GM19324 (cell line): ENCODE results near the gene KDM4C.
"Not testable (repeated sequence)": the region's sequence is repeated elsewhere in the genome, so short reads cannot be mapped to it uniquely, and the experiment has no call there.

ENCODE experiments used
- ATAC-seq: cut with Tn5 transposase; IDR thresholded peaks from one replicate; pipeline ENCODE4 v1.9.1; 2021; ENCODE audit warnings: mild to moderate bottlenecking, moderate library complexity; ENCODE audit not compliant: unreplicated experiment, low FRiP score

KDM4C gene

DNA sequence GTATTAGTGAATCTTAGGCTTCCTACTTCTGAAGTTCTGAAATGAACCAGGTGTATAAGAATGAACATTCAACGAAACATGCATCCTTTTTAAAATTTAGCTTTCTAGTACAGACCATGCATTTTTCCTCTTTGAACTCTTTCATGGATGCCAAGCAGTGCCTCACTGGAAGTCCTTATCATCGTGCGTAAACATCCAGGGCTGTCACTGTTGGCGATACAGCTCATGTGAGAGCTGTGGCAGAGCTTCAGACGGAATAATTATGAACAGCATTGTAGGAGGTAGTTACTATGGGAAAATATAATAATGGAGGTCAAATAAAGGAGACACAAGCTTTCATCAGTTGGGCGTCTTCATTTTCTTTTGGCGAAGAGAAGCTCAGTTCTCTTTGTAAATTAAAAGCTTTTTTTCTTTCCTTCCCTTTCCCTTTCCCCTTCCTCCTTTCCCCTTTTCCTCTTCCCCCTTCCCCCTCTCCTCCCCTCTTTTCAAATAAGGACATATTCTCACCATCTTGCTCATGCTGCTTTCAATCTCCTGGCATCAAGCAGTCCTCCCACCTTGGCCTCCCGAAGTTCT lies 167.3 kb downstream of the KDM4C start:
- no peak for ATAC-seq

DNA sequence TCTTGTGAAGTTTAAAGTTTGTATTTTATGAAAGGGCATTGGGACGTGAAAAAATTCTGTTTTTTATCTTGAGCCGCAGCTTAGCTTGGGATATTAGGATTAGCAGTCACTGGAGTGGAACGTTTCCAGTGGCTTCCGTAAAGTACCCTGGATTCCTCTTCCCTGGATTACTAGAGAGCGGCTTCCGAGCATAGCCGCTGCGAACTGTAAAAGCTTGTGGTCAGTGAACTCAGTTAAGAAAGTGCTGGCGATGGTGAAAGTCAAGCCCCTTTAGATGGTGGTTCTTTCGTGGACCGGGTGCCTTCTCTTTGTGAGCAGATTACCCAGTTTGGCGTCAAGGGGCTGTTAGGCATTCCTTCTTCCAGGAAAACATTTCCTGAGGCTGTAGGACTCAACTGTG lies 168.1 kb downstream of the KDM4C start:
- ATAC-seq, result no peak

DNA sequence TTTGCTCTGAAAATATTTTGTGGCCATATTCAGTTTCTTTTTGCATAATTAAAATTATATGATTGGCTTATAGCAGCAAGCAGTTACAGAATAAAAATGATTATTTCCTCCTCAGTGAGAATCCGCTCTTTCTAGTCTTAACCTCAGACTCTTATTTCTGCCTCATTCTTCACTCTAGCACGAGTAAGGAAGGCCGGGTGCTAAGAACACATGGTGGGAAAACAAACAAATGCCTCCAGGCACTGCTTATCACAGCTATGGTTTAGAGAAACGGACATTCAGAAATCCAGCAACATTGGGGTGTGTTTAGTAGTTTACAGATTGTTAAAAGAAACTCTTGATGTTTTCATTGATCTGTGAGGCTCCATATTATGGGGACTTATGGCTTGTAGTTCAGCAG lies 168.7 kb downstream of the KDM4C start:
- ATAC-seq, result no peak

DNA sequence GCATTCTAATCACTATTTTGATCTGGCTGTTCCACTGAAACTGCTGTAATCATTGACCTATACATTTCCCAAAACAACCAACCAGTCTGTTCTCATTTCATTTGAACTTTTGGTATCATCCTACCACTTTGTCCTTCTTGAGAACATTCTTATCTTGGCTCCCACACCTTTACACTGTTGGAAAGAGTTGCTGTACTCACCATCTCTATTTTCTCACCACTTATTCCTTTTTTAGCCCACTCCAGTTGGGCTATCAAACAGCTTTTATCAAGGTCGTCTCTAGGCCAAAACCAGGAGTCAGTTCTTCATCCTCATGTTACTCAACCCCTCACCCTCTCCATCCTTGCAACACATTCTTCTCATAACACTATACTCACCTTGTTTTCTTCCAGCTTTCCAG lies 170.1 kb downstream of the KDM4C start:
- no peak for ATAC-seq

DNA sequence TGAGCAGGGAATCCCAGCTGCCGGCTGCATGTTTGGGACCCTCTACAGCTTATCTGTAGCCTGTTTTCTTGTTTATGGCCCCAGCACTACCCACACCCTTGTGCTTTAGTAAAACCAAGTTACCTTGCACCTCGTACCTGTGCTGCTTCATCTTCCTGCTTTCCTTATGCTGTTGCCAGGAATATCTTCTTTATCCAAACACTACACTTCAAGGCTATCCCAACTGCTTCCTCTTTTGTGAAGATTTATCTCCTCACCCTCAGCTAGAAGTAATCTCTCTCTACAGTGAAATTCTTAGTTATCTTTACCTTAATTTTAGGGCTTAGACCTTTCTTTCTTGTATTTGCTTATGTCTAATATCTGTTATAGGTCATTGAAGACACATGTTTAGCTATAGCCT lies 171.1 kb downstream of the KDM4C start:
- no peak for ATAC-seq

DNA sequence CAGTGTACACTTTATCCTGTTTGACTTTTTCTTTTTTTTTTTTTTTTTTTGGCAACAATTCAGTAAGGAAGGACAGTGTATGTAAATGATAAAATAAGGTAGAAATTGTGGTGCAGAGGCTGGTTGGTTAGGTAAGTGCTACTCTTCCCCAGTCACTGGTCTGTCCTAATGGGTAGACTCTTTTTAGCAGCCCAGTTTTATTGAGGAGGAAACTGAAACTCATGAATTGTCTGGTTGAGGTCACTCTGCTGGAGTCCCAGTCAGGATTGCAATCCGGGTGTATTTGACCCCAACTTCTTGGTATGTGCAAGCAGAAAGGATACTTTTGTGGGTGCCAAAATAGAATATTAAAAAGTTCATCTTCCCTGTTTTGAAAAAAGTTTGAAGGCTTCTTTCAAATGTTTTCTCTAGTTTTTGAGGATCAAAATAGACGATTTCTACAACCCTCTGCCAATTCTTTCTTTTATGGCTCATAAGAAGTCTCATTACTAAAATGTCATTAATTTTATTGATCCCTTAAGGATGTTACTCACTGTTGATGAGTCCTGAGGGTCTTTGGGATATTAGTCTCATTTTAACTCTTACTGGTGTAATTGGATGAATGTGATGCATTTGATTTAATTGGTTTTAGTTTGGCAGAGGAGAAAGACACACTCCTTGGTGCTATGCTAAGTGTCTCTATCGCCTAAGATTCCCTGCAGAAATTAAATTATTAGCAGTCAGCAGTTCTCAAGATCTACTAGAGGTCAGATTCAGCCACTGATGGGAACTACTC lies 171.9 kb downstream of the KDM4C start:
- no peak for ATAC-seq

DNA sequence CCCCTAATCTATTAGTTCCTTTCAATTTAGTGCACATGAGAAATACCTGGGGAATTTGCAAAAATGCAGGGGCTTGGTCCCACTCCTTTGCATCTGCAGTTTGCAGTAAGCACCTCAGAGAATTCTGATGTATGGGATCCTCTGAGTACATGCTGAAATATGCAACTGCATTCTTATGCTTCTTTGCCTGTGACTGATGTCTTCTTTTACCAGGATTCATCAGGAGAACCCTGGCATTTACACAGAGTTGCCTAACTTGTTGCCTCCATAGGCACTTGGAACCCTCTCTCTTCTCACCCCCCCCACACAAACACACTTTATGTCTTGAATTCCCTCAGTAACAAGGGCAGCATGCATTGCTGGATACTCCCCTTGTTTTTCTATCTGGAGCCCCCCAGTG lies 173.1 kb downstream of the KDM4C start:
- no peak for ATAC-seq

DNA sequence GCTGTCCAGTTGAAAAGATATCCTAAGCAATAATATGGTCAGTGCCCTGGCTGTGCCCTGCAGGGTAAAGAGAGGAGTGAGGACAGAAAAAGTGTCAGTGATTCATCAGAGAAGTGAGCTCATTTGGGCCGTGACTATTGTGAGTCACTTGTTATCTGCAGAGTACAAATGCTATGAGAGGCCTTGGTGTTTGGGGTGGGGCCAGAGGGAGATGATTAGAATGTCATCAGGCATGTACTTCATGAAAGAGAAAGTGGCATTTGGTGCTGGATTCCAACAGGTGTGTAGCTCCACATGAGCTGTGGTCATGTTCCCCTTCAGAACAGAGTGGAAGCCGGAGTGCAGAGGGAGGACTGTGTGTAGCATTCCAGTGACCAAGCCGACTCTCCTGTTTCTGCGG lies 174.1 kb downstream of the KDM4C start:
- ATAC-seq, result no peak

DNA sequence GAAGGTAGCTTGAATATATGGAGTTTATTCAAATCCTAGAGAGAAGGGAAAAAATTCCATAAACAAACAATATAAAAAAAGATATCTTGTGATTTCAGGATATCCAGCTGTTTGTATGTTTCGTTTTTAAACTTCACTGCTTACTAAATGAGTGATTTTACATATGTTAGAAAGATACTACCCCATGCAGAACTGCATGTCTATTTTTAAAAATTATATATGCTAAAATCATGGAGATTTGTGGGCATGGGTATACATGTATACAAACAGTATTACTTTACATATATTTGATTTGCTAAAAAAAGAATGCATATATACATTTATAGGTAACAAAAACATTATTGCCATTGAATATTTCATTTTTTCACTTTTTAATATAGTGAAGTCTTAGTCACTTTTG lies 178.3 kb downstream of the KDM4C start:
- no peak for ATAC-seq

DNA sequence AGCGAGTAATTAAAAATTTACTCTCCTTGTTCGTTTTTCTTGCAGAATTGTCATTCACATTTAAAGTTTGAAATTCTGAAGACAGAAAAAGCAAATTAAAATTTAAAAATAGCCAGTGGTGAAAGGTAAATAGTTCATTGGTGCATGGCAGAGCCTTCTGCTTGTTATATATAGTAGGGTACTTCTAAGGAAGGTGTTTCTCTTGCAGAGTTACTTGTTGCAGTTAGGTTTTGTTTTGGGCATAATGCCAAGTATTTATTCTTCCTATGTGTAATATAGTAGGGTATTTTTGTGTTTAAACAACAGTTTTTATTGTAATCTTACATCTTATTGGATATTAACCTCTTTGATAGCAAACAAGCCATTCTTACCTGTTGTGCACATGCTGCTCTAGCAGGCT lies 179.4 kb downstream of the KDM4C start:
- ATAC-seq, result no peak

DNA sequence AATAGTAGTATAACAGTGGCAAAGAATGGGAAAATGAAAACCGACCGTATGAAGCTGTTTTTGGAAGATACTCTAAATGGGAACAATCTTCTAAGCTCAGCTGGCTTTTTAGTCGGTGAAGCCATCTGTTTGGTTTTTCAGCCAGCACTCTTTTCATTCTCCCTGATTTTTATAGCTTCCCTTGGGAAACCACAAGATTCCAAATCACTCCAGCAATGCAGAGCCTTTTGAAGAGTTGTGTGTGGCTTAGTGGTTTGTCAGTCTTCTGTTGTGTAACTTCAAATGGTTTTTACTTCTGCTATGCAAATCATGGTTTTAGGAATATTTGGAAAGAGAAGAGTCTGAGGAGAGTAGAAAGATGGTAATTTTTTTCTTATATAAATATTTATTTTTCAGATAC lies 180.7 kb downstream of the KDM4C start:
- ATAC-seq, result no peak

DNA sequence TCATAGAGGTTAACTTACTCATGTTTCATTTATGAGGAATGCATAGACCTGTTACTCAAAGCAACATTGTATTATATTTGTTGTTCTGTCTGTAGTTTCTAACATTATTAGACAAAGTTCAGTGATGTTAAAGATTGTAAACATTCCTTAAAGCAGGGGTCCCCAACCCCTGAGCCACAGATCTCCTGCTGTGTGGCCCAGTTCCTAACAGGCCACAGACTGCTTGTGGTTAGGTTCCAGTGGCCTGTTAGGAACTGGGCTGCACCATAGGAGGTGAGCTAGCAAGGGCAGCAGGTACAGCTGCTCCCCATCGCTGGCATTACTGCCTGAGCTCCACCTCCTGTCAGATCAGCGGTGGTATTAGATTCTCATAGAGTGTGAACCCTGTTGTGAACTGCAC lies 181.1 kb downstream of the KDM4C start:
- no peak for ATAC-seq

DNA sequence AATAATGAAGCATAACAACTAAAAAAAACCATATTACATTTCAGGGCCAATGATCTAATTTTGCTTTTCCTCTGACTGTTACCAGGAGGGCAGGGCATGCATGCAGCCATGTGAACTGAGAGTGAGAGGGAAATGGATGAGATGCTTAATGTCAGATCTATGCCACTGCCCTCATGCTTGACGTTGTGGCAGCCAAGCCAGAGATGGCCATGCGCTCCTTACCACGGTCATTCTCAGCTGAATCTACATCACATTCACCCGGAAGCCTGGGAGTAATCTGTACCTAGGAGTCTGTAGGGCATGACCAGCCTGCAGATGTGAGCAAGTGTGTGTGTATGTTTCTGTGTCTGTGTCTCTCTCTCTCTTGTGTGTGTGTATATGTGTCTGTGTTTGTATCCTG lies 183.7 kb downstream of the KDM4C start:
- no peak for ATAC-seq

DNA sequence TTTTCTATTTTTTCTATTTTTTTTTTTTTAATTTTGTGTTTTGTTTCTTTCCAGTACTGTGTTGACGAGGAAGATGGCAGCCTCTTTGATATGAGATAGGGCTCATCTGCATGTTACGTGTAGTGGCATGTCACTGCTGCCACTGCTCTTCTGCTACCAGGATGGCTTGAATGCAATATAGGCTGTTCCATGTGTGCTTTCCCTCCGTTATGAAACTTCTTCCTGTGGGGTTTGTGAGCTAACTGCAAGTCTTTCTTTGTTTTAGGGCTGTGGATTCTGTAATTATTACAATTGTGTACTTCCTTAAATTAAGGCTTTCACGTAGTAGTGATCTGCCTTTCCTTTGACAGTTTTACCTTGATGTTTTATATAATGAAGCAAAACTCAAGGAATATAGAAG lies 184.6 kb downstream of the KDM4C start:
- ATAC-seq, result no peak

DNA sequence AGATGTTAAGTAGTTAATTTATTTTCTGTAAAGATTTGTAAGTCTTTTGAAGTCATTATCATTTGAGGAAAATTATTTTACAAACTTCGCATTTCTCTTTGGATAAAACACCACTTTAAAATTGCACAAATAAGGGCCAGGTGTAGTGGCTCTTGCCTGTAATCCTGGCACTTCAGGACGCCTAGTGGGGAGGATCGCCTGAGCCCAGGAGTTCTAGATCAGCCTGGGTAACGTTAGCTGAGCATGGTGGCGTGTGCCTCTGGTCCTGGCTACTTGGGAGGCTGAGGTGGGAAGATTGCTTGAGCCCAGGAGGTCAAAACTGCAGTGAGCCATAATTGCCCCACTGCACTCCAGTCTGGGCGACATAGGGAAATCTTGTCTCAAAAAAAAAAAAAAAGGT lies 185.5 kb downstream of the KDM4C start:
- no peak for ATAC-seq

DNA sequence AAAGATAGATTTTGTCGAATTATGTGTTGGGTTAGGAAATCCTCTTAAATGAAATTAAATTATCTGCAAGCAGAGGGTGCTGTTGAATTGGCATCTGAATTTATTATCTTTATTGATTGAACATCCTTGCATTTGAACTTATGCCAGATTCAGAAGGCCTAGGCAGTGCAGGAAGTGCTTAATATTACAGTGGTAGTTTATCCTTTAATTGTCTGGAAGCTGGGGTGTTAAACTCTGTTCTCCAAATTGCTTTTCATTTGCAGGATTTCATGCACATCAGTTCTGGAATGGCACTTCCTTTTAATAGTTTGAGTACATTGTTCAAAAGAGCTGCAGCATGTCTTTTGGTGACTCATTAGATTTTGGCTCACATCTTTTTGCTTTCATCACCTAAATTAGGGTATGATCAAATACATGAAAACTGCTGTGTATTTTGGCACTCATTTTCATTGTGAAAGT lies 186.3 kb downstream of the KDM4C start:
- no peak for ATAC-seq

DNA sequence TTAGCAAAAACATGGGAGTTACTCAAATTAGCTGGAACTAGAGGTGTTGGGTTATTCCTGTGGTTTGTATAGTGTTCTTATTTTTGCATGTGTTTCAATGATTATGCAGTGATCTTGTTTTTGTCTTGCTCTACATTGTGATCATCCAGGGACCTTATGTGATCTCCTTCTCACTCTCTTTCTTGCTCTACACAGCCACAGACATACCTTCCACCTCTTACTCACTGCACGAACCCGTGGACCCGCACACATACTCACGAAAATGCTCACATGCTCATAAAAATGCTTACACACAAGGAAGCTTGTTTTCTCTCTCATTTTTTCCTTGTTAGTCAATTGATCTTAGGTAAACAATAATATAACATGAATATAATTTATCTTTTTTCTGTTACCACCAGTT lies 187.1 kb downstream of the KDM4C start:
- no peak for ATAC-seq

DNA sequence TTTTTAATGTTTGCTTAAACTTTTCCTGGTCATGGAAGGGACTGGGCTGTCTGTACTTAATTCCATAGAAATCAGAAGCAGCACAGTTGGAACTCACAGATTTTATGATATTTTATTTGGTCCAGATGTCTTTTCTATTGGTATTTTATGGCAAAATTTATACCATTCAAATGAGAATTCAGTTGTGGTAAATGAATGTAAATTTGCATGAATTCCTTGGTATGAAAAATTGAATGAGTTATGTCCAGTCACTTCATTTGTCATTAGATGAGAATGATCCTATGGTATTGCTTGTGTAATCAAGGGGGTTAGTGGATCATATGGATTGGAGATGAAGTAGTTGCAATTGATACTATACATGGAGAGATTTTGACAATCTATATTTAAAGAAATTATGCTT lies 188.0 kb downstream of the KDM4C start:
- ATAC-seq, result no peak

DNA sequence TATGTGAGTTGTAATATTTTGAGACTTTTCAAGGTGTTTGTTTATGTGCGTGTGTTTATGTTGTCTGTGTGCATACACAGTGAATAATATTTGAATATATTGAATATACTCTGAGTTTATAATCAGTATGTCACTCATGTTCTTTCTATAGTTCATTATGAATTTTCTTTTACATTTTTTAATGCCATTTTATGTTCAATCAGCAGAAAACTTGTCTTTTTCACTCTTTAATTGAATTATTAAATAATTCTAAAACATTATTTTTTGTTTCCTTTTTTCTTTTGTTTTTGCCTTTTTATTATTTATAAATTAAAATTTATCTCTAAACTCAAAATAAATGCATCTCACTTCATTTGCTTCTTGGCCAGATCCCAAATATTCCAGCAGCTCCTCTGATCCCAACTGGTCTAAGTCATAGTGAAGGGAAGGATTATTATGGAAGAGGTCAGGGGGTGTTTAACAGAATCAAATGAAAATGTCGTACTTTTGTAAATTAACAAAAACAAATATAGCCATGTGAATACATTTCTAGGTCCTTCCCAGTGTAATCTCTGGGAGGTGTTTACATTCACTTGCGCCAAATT lies 188.9 kb downstream of the KDM4C start:
- ATAC-seq, result no peak

DNA sequence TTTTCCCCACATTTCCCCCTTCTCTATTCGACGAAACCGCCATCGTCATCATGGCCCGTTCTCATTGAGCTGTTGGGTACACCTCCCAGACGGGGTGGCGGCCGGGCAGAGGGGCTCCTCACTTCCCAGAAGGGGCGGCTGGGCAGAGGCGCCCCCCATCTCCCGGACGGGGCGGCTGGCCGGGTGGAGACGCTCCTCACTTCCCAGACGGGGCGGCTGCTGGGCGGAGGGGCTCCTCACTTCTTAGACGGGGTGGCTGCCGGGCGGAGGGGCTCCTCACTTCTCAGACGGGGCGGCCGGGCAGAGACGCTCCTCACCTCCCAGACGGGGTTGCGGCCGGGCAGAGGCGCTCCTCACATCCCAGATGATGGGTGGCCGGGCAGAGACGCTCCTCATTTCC lies 191.1 kb downstream of the KDM4C start:
- not testable (repeated sequence) for ATAC-seq

DNA sequence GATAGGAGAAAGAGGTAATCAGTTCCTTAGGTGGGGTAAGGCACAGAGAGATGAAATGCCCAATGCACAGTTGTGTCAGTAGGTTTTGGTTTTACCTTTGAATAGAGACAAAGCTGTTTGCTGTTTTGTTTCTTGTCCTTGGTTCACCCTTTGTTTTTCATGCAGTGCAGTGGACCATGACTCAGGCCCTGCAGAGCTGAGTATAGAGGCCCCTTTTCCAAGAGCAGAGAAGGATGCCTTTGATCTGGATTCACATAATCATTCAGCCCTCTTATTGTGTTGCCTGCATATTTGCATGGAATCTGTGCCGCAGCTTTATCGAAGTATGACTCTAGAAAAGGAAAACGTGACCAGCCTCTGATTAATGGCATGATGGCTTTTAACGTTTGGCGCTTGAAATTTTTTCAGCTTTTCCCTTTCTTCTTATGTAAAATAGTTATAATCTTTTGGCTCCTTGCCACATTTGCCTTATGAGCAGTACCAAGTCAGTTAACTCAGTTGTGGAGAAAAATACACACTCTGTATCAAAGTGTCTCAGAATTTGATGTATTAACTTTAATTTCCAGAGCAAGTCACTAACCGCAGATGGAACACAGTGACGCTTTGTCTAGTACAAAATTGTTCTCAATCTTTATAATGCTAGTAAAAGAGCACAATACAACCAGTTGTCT lies 197.6 kb downstream of the KDM4C start:
- peak; percentile 57 for ATAC-seq

DNA sequence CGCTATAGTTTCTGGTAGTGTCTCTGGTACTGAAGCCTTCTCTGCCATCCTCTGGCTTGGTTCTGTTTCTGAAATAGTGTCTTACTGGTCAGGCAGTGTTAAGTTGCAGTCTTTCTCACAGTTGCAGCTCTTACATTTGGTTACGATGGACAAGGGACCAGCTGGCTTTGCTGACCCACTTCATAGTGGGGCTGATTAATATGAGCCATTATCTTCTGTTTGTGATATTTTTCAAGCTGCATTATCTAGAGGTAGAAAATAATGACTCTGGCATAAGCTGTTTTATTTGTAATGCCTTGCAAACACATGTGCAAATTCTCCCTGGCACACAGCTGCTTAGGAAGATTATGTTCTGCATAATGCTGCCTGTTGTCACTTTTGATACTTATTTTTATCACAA lies 199.1 kb downstream of the KDM4C start:
- no peak for ATAC-seq
